Thyroid gland (tissue), 4 donors: ENCODE measurements around the gene ZMYND12.

Experiments
- CTCF ChIP-seq, 6 experiments: fragments of 200-600 bp in 3 of 6; fragments of 450-650 bp in 3 of 6; sonication (generic) in 3 of 6; IDR thresholded peaks; one replicate each; pipeline ENCODE4 v1.5.1; 2016 to 2019; ENCODE audit warnings: antibody characterized with exemption in 6 of 6, mild to moderate bottlenecking in 2 of 6, inconsistent platforms in 1 of 6, moderate library complexity in 1 of 6
- POLR2A ChIP-seq, 2 donors: fragments of 450-650 bp; IDR thresholded peaks; one replicate each; pipeline ENCODE4 v1.6.1; 2017; ENCODE audit warnings: antibody characterized with exemption in 2 of 2, mild to moderate bottlenecking in 2 of 2, moderate library complexity in 1 of 2

GRCh38 chr1:42430286-42431135 is 25.3 kb downstream of the ZMYND12 start:
- no peak for TF ChIP-seq CTCF (IDR thresholded peaks at IDR 0.05)
- TF ChIP-seq POLR2A (IDR thresholded peaks at IDR 0.05): no peak
